K562 (cell line): ENCODE measurements around the gene DHRS3. TPM values are rescaled to one million over a fixed set of nuclear protein-coding genes. Genes with fewer than 3 reads are reported as not detected.

ENCODE experiments used
- CCNT2 ChIP-seq: IDR thresholded peaks from 2 replicates; pipeline ENCODE4 v1.6.1; 2011; ENCODE audit warnings: borderline replicate concordance, low read depth, mild to moderate bottlenecking, moderate library complexity, mixed read lengths, low read length; ENCODE audit not compliant: insufficient read length; ENCODE audit errors: extremely low read depth
- DACH1 ChIP-seq: fragments of 450-650 bp; IDR thresholded peaks from 2 replicates; pipeline ENCODE4 v1.6.1; 2018; ENCODE audit not compliant: partially characterized antibody
- E2F3 ChIP-seq: fragments of 250-450 bp; sonication (Bioruptor Pico); IDR thresholded peaks from 2 replicates; pipeline ENCODE4 v1.4.0; 2020; ENCODE audit warnings: mild to moderate bottlenecking
- FOSL1 ChIP-seq: fragments of 200-800 bp; sonication (Bioruptor generic); conservative IDR thresholded peaks from 2 replicates; pipeline ENCODE4 v1.6.1; 2016; ENCODE audit warnings: missing genetic modification characterization, missing compliant biosample characterization
- MECOM ChIP-seq: fragments of 250-450 bp; sonication (Bioruptor Pico); IDR thresholded peaks from 2 replicates; pipeline ENCODE4 v1.8.0; 2022; ENCODE audit warnings: inconsistent platforms
- MEIS2 ChIP-seq: fragments of 450-650 bp; IDR thresholded peaks from 2 replicates; pipeline ENCODE4 v1.6.1; 2014; ENCODE audit warnings: mild to moderate bottlenecking; ENCODE audit not compliant: partially characterized antibody
- NFE2 ChIP-seq: IDR thresholded peaks from 2 replicates; pipeline ENCODE4 v1.6.1; 2014; ENCODE audit warnings: antibody characterized with exemption, low read depth
- PHF20 ChIP-seq: fragments of 450-650 bp; IDR thresholded peaks from 2 replicates; pipeline ENCODE4 v1.6.1; 2018; ENCODE audit not compliant: partially characterized antibody
- RCOR1 ChIP-seq, 2 experiments: IDR thresholded peaks; 2 replicates each; pipeline ENCODE4 v1.6.1; 2012; ENCODE audit warnings: low read depth in 2 of 2, low read length in 2 of 2, borderline replicate concordance in 1 of 2, improper control_type of control experiment in 1 of 2
- STAG1 ChIP-seq: sonication (generic); formaldehyde crosslinking; IDR thresholded peaks from 2 replicates; pipeline ENCODE4 v1.5.0; 2020; ENCODE audit warnings: missing genetic modification reagents, borderline replicate concordance
- WHSC1 ChIP-seq: IDR thresholded peaks from one replicate; pipeline ENCODE4 v1.6.1; 2012; ENCODE audit warnings: low read length, control low read depth, inconsistent platforms
- ZNF311 ChIP-seq: fragments of 250-450 bp; sonication (Bioruptor Pico); IDR thresholded peaks from 2 replicates; pipeline ENCODE4 v1.4.0; 2020; ENCODE audit warnings: mild to moderate bottlenecking, moderate library complexity
- polyA plus RNA-seq, 8 experiments: library from polyadenylated mRNA; depleted of rRNA in 4 of 8; stranded (reverse) in 5 of 8; unstranded in 3 of 8; fragments of >200 nt; fragmentation: Nextera tagmentation in 2 of 8; fragmentation: Illumina TruSeq in 1 of 8; extraction: Ambion mirVana in 2 of 8; extraction: Trizol in 1 of 8; gene quantifications; 2 replicates each; pipeline versions ENCODE4 v1.2.1 to v1.2.3, GENCODE V29; 2011 to 2014; ENCODE audit warnings: inconsistent platforms in 1 of 8, missing spikeins in 1 of 8
- total RNA-seq, 7 experiments: library from RNA; depleted of rRNA in 6 of 7; stranded (reverse); fragments of >200 nt in 6 of 7; fragmentation: Illumina TruSeq in 2 of 7; extraction: Trizol in 2 of 7; gene quantifications; 2 replicates each; pipeline versions ENCODE4 v1.2.1 to v1.2.3, GENCODE V29; 2011 to 2021; ENCODE audit warnings: low replicate concordance in 1 of 7
- TF ChIP-seq, protein P1 (sequence below): IDR thresholded peaks from 2 replicates; pipeline ENCODE4 v1.6.1; 2011; ENCODE audit warnings: borderline replicate concordance, low read depth, mild to moderate bottlenecking, moderate library complexity, low read length; ENCODE audit not compliant: insufficient read depth, poor library complexity, severe bottlenecking
- TF ChIP-seq, protein P2 (sequence below): fragments of 450-650 bp; IDR thresholded peaks from 2 replicates; pipeline ENCODE4 v1.6.1; 2017; ENCODE audit warnings: antibody characterized with exemption, mild to moderate bottlenecking
- TF ChIP-seq, protein P3 (sequence below): sonication (generic); formaldehyde crosslinking; IDR thresholded peaks from 2 replicates; pipeline ENCODE4 v1.4.0; 2020; ENCODE audit warnings: mild to moderate bottlenecking, missing genetic modification reagents
- TF ChIP-seq, protein P4 (sequence below), 2 experiments: fragments of 450-650 bp; conservative IDR thresholded peaks; 2 replicates each; pipeline ENCODE4 v1.6.1; 2017; ENCODE audit warnings: mild to moderate bottlenecking in 2 of 2, moderate library complexity in 2 of 2

Gene DHRS3
- total and polyA plus RNA-seq, 9 of the 15 experiments (the other 6 are each of a cell fraction or from before 2014, with no cell fraction given): 21.0 to 116 (median 58.7) TPM

DNA sequence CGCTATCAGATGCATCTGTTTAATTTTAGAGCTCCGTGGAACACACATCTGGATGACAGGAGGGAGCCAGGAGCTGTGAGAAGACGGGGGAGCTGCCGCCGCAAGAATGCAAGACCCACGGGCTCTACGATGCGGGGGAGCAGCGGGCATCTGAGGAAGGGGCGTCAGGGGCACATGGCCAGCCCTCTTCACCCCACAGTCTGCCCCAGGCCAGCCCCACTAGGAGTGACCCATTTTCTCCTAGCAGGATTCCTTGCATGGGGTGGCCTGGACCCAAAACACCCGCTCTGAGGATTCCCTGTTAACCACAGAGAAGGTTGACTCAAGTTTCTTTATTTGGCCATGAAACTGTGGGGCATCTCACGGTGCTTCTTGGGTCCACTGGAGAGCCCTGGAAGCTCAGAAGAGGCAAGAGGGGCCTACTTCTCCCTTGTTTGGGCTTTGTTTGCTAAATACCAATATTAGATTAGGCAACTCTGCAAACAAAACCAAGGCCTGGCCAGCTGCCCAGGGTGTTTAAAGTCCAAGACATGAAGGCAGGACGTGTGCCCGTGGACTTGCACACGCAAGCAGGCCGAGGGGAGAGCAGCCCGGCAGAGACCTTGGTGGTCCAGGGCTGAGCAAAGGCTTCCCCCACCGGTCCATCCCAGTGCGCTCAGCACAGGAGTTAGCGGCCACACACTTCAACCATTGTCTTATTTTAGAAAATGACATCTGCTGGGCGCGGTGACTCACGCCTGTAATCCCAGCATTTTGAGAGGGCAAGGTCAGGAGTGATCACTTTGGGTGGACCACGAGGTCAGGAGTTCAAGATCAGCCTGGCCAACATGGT lies 89.8 kb downstream of the DHRS3 start (continued):
- TF ChIP-seq NFE2: peak; percentile 19; the same call in 1 of the 2 replicates
- TF ChIP-seq, protein P1, sequence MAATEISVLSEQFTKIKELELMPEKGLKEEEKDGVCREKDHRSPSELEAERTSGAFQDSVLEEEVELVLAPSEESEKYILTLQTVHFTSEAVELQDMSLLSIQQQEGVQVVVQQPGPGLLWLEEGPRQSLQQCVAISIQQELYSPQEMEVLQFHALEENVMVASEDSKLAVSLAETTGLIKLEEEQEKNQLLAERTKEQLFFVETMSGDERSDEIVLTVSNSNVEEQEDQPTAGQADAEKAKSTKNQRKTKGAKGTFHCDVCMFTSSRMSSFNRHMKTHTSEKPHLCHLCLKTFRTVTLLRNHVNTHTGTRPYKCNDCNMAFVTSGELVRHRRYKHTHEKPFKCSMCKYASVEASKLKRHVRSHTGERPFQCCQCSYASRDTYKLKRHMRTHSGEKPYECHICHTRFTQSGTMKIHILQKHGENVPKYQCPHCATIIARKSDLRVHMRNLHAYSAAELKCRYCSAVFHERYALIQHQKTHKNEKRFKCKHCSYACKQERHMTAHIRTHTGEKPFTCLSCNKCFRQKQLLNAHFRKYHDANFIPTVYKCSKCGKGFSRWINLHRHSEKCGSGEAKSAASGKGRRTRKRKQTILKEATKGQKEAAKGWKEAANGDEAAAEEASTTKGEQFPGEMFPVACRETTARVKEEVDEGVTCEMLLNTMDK: no peak
- no peak for TF ChIP-seq E2F3 (CRISPR knock-in tag)
- TF ChIP-seq MEIS2: peak; percentile 40
- TF ChIP-seq RCOR1 (IDR thresholded peaks at IDR 0.05; ENCODE audit: borderline replicate concordance in 1 of 2, low read depth in 2 of 2, low read length in 2 of 2): peak in 1 of 2 experiments; percentile 88; a peak in 3 of 4 replicates
- TF ChIP-seq WHSC1: peak; percentile 53
- no peak for TF ChIP-seq PHF20
- no peak; the same call in 1 of the 2 replicates for TF ChIP-seq ZNF311
- TF ChIP-seq CCNT2: peak; percentile 29
- TF ChIP-seq, protein P2, sequence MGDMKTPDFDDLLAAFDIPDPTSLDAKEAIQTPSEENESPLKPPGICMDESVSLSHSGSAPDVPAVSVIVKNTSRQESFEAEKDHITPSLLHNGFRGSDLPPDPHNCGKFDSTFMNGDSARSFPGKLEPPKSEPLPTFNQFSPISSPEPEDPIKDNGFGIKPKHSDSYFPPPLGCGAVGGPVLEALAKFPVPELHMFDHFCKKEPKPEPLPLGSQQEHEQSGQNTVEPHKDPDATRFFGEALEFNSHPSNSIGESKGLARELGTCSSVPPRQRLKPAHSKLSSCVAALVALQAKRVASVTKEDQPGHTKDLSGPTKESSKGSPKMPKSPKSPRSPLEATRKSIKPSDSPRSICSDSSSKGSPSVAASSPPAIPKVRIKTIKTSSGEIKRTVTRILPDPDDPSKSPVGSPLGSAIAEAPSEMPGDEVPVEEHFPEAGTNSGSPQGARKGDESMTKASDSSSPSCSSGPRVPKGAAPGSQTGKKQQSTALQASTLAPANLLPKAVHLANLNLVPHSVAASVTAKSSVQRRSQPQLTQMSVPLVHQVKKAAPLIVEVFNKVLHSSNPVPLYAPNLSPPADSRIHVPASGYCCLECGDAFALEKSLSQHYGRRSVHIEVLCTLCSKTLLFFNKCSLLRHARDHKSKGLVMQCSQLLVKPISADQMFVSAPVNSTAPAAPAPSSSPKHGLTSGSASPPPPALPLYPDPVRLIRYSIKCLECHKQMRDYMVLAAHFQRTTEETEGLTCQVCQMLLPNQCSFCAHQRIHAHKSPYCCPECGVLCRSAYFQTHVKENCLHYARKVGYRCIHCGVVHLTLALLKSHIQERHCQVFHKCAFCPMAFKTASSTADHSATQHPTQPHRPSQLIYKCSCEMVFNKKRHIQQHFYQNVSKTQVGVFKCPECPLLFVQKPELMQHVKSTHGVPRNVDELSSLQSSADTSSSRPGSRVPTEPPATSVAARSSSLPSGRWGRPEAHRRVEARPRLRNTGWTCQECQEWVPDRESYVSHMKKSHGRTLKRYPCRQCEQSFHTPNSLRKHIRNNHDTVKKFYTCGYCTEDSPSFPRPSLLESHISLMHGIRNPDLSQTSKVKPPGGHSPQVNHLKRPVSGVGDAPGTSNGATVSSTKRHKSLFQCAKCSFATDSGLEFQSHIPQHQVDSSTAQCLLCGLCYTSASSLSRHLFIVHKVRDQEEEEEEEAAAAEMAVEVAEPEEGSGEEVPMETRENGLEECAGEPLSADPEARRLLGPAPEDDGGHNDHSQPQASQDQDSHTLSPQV: peak; percentile 95
- no peak for TF ChIP-seq STAG1 (CRISPR knock-in tag)
- TF ChIP-seq, protein P3, sequence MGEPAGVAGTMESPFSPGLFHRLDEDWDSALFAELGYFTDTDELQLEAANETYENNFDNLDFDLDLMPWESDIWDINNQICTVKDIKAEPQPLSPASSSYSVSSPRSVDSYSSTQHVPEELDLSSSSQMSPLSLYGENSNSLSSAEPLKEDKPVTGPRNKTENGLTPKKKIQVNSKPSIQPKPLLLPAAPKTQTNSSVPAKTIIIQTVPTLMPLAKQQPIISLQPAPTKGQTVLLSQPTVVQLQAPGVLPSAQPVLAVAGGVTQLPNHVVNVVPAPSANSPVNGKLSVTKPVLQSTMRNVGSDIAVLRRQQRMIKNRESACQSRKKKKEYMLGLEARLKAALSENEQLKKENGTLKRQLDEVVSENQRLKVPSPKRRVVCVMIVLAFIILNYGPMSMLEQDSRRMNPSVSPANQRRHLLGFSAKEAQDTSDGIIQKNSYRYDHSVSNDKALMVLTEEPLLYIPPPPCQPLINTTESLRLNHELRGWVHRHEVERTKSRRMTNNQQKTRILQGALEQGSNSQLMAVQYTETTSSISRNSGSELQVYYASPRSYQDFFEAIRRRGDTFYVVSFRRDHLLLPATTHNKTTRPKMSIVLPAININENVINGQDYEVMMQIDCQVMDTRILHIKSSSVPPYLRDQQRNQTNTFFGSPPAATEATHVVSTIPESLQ (CRISPR knock-in tag): no peak
- TF ChIP-seq DACH1: peak; percentile 44
- TF ChIP-seq MECOM (CRISPR knock-in tag): 0 out of 2 replicates have a peak, but pooled peaks have one; percentile 69
- TF ChIP-seq, protein P4, sequence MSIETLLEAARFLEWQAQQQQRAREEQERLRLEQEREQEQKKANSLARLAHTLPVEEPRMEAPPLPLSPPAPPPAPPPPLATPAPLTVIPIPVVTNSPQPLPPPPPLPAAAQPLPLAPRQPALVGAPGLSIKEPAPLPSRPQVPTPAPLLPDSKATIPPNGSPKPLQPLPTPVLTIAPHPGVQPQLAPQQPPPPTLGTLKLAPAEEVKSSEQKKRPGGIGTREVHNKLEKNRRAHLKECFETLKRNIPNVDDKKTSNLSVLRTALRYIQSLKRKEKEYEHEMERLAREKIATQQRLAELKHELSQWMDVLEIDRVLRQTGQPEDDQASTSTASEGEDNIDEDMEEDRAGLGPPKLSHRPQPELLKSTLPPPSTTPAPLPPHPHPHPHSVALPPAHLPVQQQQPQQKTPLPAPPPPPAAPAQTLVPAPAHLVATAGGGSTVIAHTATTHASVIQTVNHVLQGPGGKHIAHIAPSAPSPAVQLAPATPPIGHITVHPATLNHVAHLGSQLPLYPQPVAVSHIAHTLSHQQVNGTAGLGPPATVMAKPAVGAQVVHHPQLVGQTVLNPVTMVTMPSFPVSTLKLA (conservative IDR thresholded peaks at IDR 0.05): peak in 1 of 2 experiments; percentile 47; a peak in 2 of 4 replicates
- TF ChIP-seq FOSL1 (tag): peak; percentile 95
